Karpas-422 (cell line): ENCODE data around the gene SULT1A2. TPM values are rescaled to one million over a fixed set of nuclear protein-coding genes. Genes with fewer than 3 reads are reported as not detected.

ENCODE experiments used
- DNase-seq: peaks from one replicate; pipeline ENCODE4 v3.0.0-alpha.2; 2015
- H2AFZ ChIP-seq: fragments of 200-600 bp; sonication (generic); 2 replicates; pipeline ENCODE4 v1.6.1; 2014; ENCODE audit warnings: antibody characterized with exemption, low read length, mixed read lengths
- H3K27ac ChIP-seq: fragments of 200-600 bp; sonication (generic); 2 replicates; pipeline ENCODE4 v1.5.1; 2014; ENCODE audit warnings: mild to moderate bottlenecking, low read length, moderate library complexity
- H3K27me3 ChIP-seq: fragments of 200-600 bp; sonication (generic); 2 replicates; pipeline ENCODE4 v1.6.1; 2014; ENCODE audit warnings: low read length, mixed read lengths
- H3K36me3 ChIP-seq: fragments of 200-600 bp; sonication (generic); 2 replicates; pipeline ENCODE4 v1.6.1; 2014; ENCODE audit warnings: low read length, mixed read lengths; ENCODE audit not compliant: insufficient read depth
- H3K4me1 ChIP-seq: fragments of 200-600 bp; sonication (generic); 2 replicates; pipeline ENCODE4 v1.6.1; 2014; ENCODE audit warnings: mild to moderate bottlenecking, low read length, mixed read lengths
- H3K4me2 ChIP-seq: fragments of 200-600 bp; sonication (generic); 2 replicates; pipeline ENCODE4 v1.6.1; 2014; ENCODE audit warnings: low read length, low read depth, mild to moderate bottlenecking; ENCODE audit not compliant: poor library complexity, severe bottlenecking
- H3K4me3 ChIP-seq: fragments of 200-600 bp; sonication (generic); 2 replicates; pipeline ENCODE4 v1.5.1; 2014; ENCODE audit warnings: mild to moderate bottlenecking, antibody characterized with exemption, low read length, mixed read lengths
- H3K79me2 ChIP-seq: fragments of 200-600 bp; sonication (generic); 2 replicates; pipeline ENCODE4 v1.6.1; 2014; ENCODE audit warnings: mild to moderate bottlenecking, low read length, mixed read lengths
- H3K9ac ChIP-seq: fragments of 200-600 bp; sonication (generic); 2 replicates; pipeline ENCODE4 v1.6.0; 2014; ENCODE audit warnings: low read length
- H3K9me2 ChIP-seq: fragments of 200-600 bp; sonication (generic), shearing (Covaris generic); replicated peaks from 2 replicates; pipeline ENCODE4 v1.6.0; 2014; ENCODE audit warnings: mild to moderate bottlenecking, low read length, moderate library complexity; ENCODE audit not compliant: insufficient read depth
- H3K9me3 ChIP-seq: fragments of 300-700, 200-600 bp; sonication (generic); 2 replicates; pipeline ENCODE4 v1.6.1; 2014; ENCODE audit warnings: low read length, mixed read lengths
- H4K20me1 ChIP-seq: fragments of 200-600 bp; sonication (generic); 2 replicates; pipeline ENCODE4 v1.6.1; 2014; ENCODE audit warnings: mild to moderate bottlenecking, antibody characterized with exemption, low read length, low read depth; ENCODE audit not compliant: insufficient read depth
- total RNA-seq: library from RNA; depleted of rRNA; stranded (reverse); fragments of >200 nt; shearing (Covaris generic); gene quantifications from 2 replicates; pipeline ENCODE4 v1.2.3, GENCODE V29; 2014; ENCODE audit warnings: low replicate concordance

SULT1A2 gene
- total RNA-seq, 1 experiment from 2014 or later = 16.1 TPM

DNA sequence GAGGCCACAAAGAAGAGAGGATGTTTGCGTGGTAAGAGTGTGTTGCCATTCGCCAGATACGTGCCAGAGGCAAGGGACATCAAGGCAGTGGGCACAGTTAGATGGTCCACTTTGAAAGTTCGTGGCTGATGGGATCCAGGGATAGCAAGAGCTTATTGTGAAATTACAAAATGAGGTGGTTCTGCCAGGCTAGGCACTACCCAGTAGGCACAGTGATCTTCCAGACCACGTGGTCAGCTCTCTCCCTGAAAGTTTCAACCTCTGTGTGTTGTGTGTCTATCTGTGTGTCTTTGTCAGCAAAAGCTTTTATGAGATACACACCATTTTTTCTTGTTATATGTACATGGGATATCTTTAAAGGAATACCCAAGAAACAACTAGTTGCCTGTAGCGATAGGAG lies 33.6 kb downstream of the SULT1A2 start:
- no peaks in the 10 kb centered on the region for H3K27me3 ChIP-seq
- no peak overlapping the region for H3K4me3 ChIP-seq
- no peaks in the 10 kb centered on the region for H3K9me2 ChIP-seq
- H3K4me2 ChIP-seq = no peak overlapping the region
- H3K79me2 ChIP-seq = peaks cover 82% of the 10 kb centered on the region
- no peak overlapping the region for H3K27ac ChIP-seq
- peaks cover 8% of the 10 kb centered on the region for H3K4me1 ChIP-seq
- H3K36me3 ChIP-seq = peaks cover 25% of the 10 kb centered on the region
- no peak overlapping the region for H3K9ac ChIP-seq
- H4K20me1 ChIP-seq = no peaks in the 10 kb centered on the region
- no peak for DNase-seq
- H2AFZ ChIP-seq = no peak overlapping the region
- H3K9me3 ChIP-seq = peaks cover 3% of the 10 kb centered on the region; the same call in 1 of the 2 replicates

DNA sequence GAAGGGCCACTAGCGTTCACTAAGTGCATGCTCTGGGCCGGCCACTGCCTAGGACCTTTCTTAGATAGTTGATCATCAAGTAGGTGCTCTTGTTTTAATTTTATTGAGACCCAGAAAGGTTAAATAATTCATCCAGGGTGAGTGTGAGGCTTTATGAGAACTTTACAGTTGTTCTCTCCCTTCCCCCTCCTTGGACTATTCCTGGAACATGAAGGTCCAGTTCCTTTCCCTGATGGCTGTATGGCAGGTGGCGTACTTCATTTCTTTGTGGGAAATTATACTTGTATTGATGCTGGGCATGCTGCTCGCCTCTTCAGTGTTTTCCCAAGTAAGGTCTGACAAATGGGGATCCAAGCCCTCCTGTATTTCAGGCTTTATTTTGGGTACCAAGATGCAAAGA lies 34.7 kb downstream of the SULT1A2 start:
- Histone ChIP-seq H3K79me2 (peaks cover 82% of the 10 kb centered on the region), H3K36me3 (peaks cover 31% of the 10 kb centered on the region), H3K9me3 (peaks cover 2% of the 10 kb centered on the region; the same call in 1 of the 2 replicates), H3K9ac (no peak overlapping the region), H3K4me3 (no peak overlapping the region), H3K27me3 (no peaks in the 10 kb centered on the region), H4K20me1 (no peaks in the 10 kb centered on the region), H3K27ac (no peak overlapping the region), H2AFZ (no peak overlapping the region), H3K9me2 (no peaks in the 10 kb centered on the region), H3K4me2 (no peak overlapping the region), H3K4me1 (peaks cover 18% of the 10 kb centered on the region)
- no peak for DNase-seq

DNA sequence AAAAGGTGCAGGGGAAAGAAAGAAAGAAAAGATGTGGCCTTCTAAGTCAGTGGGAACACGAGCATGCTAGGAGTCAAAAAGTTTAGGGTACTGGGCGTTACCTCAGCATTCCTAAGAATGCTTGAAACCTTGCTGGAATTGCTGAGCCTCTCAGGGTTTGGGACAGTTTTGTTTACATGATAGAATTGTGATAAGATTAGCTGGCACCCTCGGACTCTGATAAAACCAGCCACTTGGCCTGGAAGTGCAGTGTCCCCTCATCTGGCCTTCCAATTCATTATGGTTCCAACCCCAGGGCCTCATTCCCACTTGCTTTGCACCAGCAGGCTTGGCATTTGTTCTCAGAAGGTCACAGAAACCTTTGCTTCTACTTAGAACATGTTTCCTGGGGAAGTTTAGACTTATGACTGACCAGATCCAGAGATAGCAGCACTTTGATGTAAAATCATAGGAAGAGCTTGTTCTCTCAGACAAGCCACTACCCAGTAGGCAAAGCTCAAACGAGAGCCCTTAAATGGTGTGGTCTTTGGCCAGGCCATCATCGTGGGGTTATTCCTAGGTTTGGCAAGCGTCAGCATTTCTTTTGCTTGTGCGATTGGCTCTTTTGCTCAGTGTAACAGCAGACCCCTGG lies 35.2 kb downstream of the SULT1A2 start:
- Histone ChIP-seq H3K9me3 (no peaks in the 10 kb centered on the region), H3K79me2 (peaks cover 83% of the 10 kb centered on the region), H3K27me3 (no peaks in the 10 kb centered on the region), H3K36me3 (peaks cover 31% of the 10 kb centered on the region), H3K27ac (no peak overlapping the region), H3K9me2 (no peaks in the 10 kb centered on the region), H2AFZ (no peak overlapping the region), H3K4me3 (no peak overlapping the region), H3K9ac (no peak overlapping the region), H3K4me2 (no peak overlapping the region), H4K20me1 (no peaks in the 10 kb centered on the region), H3K4me1 (peaks cover 24% of the 10 kb centered on the region)
- no peak for DNase-seq

DNA sequence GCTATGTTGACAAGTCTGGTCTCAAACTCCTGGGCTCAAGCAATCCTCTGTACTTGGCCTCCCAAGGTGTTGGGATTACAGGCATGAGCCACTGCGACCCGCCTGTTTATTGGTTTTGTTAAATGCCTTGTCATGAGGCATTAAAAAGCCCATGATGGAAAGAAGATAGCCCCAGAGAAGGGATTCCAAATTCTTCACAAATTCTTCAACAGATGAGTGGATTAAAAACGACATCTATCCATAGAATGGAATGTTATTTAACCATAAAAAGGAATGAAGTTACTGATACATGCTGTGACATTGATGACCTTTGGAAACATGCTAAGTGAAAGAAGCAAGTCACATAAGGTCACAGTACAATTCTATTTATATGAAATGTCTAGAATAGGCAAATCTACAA lies 38.4 kb downstream of the SULT1A2 start:
- peak overlapping the region; percentile 91 for H3K27ac ChIP-seq
- H3K4me2 ChIP-seq = no peak overlapping the region
- H3K9me2 ChIP-seq = no peaks in the 10 kb centered on the region
- peaks cover 50% of the 10 kb centered on the region for H3K4me1 ChIP-seq
- H4K20me1 ChIP-seq = no peaks in the 10 kb centered on the region
- no peak for DNase-seq
- no peaks in the 10 kb centered on the region for H3K27me3 ChIP-seq
- peaks cover 20% of the 10 kb centered on the region for H3K36me3 ChIP-seq
- H2AFZ ChIP-seq = no peak overlapping the region
- peaks cover 77% of the 10 kb centered on the region for H3K79me2 ChIP-seq
- H3K9me3 ChIP-seq = no peaks in the 10 kb centered on the region
- no peak overlapping the region for H3K9ac ChIP-seq
- no peak overlapping the region for H3K4me3 ChIP-seq

DNA sequence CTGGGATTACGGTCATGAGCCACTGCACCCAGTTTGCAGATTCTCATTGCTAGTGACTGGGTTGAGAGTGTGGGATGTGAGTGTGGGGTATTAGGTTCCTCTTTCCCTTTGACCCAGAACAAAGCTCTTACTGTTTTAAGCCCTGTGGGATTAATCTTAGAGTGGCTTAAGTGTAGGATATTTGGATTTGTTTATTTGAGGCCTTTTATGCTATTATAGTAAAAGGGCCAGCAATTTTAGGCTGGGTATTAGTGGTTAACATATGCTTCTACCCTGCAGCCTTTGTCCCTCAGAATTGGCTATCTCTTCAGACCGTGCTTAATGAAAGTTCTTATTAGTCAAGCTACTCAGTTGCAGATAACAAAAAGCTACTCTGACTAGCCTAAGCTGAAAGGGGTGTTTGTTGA lies 39.9 kb downstream of the SULT1A2 start:
- peak; percentile 78 for DNase-seq
- Histone ChIP-seq H3K27me3 (no peaks in the 10 kb centered on the region), H3K9ac (peak overlapping the region; percentile 57), H2AFZ (no peak overlapping the region), H3K79me2 (peaks cover 63% of the 10 kb centered on the region), H3K27ac (peak overlapping the region; percentile 91), H3K9me2 (no peaks in the 10 kb centered on the region), H3K9me3 (no peaks in the 10 kb centered on the region), H4K20me1 (no peaks in the 10 kb centered on the region), H3K36me3 (peaks cover 17% of the 10 kb centered on the region), H3K4me2 (peak overlapping the region; percentile 98), H3K4me1 (peaks cover 63% of the 10 kb centered on the region), H3K4me3 (peak overlapping the region; percentile 28)

DNA sequence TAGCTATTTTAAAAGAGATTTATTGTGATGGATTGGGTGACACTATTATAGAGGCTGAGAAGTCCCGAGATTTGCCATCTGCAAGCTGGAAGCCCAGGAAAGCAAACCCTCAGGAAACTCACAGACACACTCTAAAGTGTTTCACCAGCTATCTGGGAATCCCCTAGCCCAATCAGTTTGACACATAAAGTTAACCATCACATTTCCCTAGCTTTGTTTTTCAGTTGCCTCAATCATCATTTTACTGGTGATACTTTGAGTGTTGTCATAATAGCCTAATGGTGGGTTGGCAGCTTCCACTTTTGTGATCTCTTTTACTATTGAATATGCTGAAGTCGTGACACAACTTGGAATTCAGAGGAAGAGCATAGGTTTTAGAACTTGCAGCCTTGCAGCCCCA lies 41.3 kb downstream of the SULT1A2 start:
- Histone ChIP-seq H4K20me1 (no peaks in the 10 kb centered on the region), H3K9me3 (no peaks in the 10 kb centered on the region), H3K27me3 (no peaks in the 10 kb centered on the region), H3K27ac (peak overlapping the region; percentile 91), H3K36me3 (peaks cover 17% of the 10 kb centered on the region), H3K4me2 (peak overlapping the region; percentile 98), H3K9ac (peak overlapping the region; percentile 34), H3K79me2 (peaks cover 53% of the 10 kb centered on the region), H3K4me3 (no peak overlapping the region), H2AFZ (no peak overlapping the region), H3K4me1 (peaks cover 63% of the 10 kb centered on the region), H3K9me2 (no peaks in the 10 kb centered on the region)
- no peak for DNase-seq

DNA sequence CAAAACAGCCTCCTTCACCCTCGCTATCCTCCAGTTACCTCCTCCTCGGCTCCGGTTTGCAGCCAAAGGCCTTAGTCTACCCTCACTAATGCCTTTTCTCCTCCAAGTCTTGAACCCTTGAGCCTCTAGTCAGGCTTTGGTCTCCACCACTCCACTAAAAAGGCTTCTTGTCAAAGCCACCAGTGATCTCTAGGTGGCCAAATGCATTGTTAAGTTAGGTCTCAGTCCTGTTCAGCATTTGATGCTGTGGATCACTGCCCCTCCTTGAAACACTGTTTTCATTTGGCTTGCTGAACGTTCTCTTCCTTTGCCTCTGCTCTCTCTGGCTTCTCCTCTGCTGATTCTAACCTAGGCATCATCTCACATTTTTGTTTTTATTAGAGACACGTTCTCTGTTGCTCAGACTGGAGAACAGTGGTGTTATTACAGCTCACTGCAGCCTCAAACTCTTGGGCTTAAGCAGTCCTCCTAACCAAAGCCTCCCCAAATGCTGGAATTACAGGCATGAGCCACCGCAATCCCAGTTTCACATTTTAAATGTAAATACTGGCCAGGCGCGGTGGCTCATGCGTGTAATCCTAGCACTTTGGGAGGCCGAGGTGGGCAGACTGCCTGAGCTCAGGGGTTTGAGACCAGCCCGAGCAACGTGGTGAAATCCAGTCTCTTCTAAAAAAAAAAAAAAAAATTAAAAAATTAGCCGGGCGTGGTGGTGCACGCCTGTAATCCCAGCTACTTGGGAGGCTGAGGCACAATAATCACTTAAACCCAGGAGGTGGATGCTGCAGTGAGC lies 42.0 kb downstream of the SULT1A2 start:
- peak; percentile 64 for DNase-seq
- H3K36me3 ChIP-seq = peaks cover 17% of the 10 kb centered on the region
- peak overlapping the region; percentile 84 for H3K9ac ChIP-seq
- H3K27ac ChIP-seq = peak overlapping the region; percentile 91
- H3K27me3 ChIP-seq = no peaks in the 10 kb centered on the region
- no peaks in the 10 kb centered on the region for H3K9me2 ChIP-seq
- H2AFZ ChIP-seq = no peak overlapping the region
- no peaks in the 10 kb centered on the region for H3K9me3 ChIP-seq
- H3K79me2 ChIP-seq = peaks cover 51% of the 10 kb centered on the region
- peak overlapping the region; percentile 98 for H3K4me2 ChIP-seq
- peak overlapping the region; percentile 79 for H3K4me3 ChIP-seq
- peaks cover 63% of the 10 kb centered on the region for H3K4me1 ChIP-seq
- no peaks in the 10 kb centered on the region for H4K20me1 ChIP-seq

DNA sequence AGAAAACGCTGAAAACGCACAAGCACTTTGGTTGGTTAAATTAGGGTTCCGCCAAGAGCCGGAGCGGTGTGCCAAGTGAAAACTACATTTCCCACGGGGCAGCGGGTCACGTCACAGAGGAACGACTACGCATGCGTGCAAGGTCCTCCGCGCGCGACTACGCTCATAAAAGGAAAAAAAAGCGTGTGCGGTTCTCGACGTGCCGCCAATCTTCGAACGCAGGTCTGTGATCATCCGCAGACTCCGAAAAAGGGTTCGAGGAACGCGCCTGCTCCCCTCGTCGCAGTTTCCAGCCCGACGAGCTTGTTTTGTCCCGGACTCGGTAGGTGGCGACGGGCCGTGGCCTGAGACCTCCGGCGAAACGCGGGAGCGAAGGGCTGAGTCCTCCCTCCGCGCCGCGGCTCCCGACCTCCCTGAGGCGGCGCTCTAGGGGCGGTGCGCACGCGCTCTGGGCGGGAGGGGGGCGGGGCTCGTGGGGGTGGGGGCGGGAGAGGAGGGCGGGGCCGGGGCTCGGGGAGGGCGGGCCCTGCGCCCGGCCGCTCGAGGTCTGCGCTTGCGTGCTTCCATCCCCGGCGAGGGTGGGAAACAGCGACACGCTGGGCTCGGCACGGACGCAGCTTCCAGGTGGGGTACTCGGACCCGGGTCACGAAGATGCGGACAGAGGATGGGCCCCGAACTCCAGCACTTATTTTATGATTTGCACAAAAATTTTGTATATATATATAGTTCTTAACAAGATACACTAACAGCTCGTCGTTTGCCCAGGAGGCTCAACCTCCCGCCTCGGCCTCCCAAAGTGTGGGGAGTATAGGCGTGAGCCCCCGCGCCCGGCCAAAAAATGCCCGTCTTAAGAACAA lies 42.8 kb downstream of the SULT1A2 start, which contains the start of gene SGF29:
SGF29 (plus strand) TSS at position 145 of the 858 bp plus-strand sequence. CDS start 27,150 bp downstream, outside the sequence.
- H3K36me3 ChIP-seq = peaks cover 14% of the 10 kb centered on the region
- H3K9me2 ChIP-seq = no peaks in the 10 kb centered on the region
- H3K4me3 ChIP-seq = peak within 1 kb of the TSS; percentile 79
- peaks cover 42% of the 10 kb centered on the region for H3K79me2 ChIP-seq
- H3K27ac ChIP-seq = peak within 1 kb of the TSS; percentile 91
- peak within 1 kb of the TSS; percentile 98 for H3K4me2 ChIP-seq
- no peaks in the 10 kb centered on the region for H3K9me3 ChIP-seq
- H4K20me1 ChIP-seq = no peaks in the 10 kb centered on the region
- DNase-seq = peak; percentile 98
- no peaks in the 10 kb centered on the region for H3K27me3 ChIP-seq
- H2AFZ ChIP-seq = no peak within 1 kb of the TSS; the same call in 1 of the 2 replicates
- H3K4me1 ChIP-seq = peaks cover 69% of the 10 kb centered on the region
- peak within 1 kb of the TSS; percentile 88 for H3K9ac ChIP-seq
